COLO829 (cell line): ENCODE data around the gene KIT.

Experiments
- DNase-seq: peaks from one replicate; pipeline ENCODE4 v3.0.0; 2012; ENCODE audit warnings: low spot score

The KIT gene

DNA sequence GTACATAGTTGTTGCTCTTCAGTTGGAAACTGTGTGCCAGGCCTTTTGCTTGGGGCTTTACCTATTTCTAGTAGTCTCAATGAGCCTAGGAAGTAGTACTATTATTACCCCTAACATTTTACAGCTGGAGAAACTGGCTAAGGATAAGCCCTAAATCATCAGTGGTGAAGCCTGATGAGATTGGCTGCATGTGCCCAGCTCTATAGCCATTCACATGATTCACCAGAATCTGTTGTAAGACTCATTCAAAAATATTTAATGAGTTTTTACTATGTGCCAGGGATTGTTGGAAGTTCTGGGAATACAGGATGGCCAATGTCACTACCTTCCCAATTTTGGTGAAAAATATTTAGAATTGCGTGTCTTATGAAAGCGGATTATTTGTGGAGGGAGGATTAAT, 2.8 kb downstream of the KIT start:
- no peak for DNase-seq

DNA sequence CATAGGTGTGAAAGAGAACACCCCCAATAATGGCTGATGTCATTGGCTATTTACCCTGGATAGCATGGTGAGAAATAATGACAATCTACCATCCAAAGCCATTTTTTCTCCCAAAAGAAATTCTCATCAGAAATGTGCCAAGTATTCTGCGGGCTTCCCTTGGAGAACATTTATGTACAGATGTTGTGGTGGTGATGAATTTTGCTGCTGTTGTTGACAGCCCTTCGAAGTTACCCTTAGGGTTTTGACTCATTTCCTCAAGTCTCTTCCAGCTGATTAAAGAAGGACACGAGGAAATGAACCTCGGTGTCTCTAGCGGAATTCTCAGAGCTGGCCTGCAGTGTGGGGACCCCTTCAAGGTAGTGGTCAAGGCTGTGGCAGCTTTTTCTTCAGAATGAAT, 3.4 kb downstream of the KIT start:
- peak; percentile 56 for DNase-seq

DNA sequence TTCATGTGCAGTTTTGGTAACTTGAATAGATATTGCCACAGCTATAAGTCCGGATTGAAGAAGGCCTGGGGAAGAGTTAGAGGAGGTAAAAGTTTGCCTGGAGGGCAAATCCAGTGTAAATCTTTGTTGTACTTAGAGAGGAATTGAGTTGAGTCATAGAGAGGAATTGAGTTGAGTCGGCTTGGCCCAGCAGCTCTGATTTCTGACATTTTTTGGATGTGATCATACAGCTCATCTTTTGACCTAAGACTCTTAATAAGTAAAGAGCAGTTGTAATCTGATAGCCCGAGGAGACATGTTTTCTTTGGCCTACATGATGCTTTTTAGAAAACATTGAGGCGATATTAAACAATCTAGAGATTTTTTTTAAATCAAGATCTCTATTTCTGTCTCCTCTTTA, 3.9 kb downstream of the KIT start:
- DNase-seq, result peak; percentile 78

DNA sequence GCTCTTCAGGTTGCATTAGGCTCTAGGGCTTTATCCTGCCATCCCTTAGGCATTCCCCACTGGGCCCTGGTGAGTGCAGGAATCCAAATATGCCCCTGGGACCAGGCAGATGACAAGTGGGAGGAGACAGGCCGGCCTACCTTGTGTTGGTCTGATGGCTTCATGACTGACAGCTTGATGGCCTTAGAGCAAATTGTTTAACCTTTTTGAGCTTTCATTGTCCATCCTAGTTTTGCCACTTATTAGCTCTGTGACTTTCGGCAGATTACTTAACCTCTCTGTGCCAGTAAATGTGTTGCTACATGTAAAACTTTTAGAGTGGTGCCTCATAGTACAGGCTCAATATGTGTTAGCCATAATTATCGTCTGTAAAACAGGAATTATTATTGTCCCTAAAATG, 4.4 kb downstream of the KIT start:
- DNase-seq, result no peak

DNA sequence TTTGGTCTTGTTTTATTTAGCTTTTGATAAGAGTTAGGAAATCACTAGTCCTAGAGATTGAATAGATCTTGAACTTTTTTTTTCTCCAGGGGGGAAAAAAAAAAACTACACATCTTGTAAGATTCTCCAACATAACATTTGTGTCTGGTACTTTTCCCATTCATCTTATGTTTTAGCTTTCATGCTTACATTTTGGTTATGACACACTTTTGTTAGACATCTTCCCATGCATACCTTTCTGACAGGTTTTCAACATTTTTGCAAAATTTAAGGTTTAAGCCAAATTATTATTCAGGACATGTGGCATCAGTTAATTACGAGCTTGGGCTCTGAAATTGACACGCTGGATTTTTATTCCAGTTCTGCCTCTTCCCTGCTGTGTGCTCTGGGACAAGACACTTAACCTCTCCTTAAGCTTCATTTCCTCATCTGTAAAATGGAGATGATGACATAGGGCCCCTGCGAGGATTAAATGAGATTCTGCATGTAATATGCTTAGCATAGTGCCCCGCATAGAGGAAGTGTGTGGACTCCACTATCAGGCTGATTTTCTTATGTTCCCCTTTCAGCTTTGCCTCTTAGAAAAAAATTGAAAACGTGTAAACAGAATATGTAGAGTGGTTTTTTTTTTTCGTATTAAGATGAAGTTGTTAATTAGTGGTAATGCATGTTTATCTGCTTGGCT, 5.3 kb downstream of the KIT start:
- DNase-seq, result no peak

DNA sequence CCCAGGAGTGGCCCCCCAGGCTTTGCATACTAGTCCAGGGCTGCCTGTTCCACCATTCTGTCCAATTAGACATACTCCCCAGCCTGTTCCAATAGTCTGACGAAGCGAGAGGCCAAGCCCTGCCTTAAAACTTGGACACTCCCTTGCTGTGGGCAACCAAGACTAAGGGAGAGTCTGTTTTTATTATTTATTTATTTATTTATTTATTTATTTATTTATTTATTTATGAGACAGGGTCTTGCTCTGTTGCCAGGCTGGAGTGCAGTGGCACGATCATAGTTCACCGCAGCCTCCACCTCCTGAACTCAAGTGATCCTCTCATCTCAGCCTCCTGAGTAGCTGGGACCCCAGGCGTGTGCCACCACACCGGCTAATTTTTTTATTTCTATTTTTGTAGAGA, 6.6 kb downstream of the KIT start:
- DNase-seq, result no peak

DNA sequence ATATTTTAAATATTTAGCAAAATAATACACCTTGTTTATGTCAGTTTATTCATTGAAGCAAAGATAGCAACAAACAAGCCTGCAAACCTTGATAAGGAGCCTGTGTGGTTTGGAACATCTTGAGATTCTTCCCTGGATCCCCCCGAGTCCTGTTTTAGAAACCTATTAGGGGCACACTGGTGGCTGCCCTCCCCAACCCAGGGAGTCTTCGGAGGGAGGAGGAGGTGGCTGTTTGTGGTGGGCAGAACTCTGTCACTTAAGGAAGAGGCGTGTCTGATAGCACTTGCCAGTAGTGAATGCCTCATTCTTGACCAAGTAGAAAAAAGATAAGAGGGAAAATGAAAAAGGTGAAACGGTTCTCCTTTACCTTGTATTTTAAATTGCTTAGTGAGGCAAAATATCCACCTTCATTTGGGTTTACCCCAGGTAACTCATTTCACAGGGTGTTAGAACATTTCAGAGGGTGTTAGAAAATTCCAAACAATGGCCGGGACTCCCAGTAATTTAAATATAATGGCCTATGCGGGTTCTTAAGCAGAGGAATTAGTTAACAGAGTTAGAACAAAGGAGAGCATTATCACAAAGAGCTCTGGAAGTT, 10.4 kb downstream of the KIT start:
- no peak for DNase-seq

DNA sequence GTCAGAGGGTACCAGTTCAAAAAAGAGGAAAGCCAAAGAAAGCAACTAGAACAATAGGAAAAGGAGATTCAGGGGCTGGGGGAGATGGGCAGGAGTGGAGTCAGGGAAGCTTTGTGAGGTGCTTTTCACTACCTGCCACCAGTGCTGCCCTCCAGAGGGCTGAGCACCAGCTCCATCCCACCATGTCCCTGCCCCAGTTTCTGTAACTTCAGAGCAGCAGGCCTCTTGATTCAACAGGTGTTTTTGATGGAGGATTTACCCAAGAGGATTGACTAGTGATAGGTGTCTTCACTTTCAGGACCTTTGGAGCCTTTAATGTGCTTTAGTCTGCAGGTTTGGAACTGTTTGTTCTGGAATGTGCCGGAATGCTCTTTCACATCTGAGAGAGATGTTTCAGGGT, 12.1 kb downstream of the KIT start:
- no peak for DNase-seq

DNA sequence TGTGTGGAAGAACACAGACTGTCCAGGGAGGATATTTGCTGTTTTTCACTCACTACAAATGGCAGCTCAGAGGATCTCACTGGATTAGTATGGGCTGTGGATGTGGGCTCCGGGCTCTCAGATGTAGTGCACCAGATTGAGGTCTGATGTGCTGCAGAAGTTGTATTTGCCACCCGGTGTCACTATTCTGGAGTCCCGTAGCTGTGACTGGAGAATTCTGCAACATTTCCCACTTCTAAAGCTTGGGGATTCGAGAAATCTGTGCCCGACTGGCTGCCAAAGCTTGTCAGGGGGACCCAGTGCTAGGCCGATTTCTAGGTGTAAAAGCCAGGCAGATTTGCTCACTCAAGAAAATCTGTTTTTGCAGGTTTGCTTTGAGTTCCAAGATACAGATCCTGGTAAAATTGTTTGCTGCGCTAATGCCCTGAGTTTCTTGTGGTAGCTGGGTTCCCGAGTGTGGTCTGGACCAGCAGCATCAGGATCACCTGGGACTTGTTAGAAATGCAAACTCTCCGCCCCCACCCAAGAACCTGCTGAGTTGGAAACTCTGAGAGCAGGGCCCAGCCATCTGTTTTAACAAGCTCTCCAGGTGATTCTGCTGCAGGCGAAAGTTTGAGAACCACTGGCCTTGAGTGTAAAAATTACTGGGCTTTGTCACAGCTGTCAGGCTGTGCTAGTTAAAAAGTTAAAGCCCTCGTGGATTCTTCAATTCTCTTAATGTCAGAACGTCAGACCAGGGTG, 18.1 kb downstream of the KIT start:
- DNase-seq, result no peak

DNA sequence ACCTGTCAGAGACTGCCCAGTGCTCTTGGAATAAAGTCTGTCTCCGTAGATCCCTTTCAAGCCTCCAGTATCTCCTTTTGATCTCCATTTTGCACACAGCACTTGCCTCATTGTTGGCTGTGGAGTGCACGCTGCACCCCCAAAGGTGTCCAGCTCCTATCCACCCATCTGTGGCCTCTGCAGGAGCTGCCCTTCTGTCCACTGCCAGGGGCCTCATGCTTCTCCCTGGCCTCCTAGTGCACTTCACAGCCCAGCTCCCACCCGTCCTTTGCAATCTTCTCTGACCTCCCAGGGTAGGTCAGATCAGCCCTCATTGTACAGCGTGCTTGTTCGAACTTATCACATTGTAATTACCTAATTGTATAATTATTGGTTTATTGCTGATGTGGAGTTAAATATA, 18.9 kb downstream of the KIT start:
- no peak for DNase-seq

DNA sequence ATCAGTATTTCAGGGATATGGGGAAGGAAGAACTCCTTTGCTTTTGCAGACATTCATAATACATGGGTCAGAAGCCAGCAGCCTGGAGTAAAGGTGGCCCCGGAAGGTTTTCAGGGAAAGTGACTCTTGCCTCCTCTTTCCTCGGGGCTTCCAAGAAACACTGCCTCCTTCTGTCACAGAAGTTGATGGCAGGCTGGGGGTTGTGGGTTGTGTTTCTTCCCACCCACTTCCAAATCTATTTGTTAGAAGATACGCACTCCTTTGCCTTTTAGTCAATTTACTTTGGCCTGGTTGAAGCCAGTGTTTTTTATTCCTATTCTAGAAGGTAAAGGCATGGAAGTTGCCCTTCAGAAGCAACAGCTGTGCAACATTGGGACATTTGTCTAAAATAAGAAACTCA, 19.7 kb downstream of the KIT start:
- no peak for DNase-seq

DNA sequence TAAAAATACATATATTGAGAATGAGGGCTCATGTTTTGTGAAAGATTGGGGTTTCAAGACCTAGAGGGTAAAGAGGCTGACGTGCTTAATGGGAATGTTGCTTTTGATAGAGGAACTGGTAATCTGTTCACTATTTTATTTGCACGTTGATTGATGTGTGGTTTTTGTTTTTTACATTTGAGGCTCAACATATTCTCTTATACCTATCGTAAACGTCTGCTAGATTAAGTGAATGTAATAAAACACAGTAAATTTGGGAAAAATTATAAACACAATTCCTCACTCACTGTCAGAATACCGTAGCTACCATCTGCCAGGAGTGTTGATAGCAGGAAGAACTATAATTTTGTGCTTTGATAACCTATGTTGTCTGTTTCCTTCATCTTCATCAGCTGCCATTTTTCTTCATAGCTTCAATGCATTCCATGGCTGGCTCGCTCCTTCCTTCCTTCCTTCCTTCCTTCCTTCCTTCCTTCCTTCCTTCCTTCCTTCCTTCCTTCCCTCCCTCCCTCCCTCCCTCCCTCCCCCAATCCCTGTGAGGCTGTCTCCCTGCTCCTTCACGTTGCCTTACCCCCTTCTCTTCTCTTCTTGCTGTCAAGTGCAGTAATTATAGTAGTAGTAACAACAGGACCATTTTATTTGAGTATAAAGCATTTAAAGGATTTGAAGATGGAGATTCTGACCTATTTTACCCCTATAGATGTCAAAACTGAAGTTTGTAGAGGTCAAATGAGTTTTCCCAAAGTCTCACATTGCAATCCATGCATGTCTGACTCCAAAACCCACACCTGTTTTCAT, 20.3 kb downstream of the KIT start:
- DNase-seq, result no peak

DNA sequence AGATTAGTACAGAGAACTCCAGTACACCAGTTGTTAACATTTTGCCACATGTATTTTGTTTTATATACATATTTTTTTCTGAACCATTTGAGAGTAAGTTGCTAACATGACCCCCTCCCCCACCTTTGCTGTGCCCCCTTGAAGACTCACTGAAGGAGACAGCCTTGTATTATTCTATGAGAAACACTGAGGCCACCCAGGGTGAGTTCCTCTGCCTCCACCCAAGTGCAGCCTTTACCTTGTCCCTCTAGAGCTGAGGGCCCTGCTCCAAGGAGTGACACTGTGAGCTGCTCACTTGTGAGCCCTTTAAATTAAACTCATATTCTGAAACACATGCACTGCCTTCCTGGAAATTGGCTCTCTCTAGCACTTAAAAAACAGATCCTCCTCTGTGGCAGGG, 21.1 kb downstream of the KIT start:
- DNase-seq, result no peak

DNA sequence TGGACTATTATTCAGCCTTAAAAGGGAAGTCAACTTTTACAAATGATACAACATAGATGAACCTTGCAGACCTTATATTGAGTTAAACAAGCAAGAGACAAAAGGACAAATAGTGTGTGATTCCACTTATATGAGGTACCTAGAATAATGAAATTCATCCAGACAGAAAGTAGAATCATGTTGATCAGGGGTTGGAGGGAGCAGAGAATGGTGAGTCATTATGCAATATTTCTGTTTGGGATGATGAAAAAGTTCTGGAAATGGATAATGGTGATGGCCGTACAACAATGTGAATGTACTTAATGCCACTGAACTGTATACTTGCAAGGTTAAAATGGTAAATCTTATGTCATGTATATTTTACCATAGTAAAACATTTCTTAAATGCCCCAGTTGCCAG, 22.1 kb downstream of the KIT start:
- DNase-seq, result no peak

DNA sequence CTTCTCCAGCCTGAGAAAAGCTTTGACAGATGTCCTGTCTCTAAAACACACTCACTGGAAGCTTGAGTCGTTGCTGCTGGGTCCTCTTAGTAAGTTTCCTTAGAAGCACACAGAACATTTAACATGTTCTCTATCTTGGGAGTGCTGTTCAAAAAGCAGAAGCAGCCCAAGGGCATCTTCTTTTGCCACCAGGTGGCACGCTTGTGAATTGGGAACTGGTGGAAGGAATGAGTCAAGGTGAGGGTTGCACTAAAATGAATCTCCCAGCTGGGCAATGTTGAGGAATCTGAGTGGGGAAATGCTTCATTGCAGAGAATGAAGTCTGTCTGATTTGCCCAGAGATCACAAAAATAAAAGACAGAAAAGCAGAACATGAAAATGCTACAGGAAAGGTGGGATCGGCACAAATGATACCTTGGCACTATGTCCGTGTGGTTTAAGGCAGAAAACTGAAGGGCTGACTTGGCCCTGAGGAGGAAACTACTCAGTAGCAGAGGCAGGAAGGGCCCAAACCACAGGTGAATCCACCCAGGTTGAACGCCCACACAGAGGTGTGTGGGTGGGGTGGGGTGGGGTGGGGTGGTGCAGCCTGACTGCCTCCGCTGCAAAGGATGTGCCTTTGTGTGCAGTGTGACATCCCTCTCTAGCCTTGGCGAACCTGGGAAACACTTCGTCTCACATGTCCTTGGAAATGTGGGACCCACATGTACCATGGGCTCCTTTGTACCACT, 26.0 kb downstream of the KIT start:
- DNase-seq, result peak; percentile 20

DNA sequence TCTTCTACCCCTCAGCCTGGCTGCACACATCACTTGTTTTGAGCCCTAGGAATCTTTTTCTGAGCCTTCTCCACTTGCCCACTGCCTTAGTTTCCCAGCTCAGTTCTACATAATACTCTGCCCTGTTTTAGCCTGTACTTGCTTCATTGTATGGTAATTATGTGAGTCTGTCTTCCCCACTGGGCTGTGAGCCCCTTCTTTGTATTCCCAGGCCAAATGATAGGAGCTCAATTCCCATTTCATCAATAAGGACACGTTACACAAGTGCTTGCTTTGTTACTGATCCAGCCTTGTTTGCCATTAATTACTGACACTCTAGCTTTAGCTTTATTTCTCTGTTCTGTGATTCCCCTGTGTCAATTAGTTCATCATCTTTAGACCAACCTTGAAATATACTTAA, 28.1 kb downstream of the KIT start:
- no peak for DNase-seq

DNA sequence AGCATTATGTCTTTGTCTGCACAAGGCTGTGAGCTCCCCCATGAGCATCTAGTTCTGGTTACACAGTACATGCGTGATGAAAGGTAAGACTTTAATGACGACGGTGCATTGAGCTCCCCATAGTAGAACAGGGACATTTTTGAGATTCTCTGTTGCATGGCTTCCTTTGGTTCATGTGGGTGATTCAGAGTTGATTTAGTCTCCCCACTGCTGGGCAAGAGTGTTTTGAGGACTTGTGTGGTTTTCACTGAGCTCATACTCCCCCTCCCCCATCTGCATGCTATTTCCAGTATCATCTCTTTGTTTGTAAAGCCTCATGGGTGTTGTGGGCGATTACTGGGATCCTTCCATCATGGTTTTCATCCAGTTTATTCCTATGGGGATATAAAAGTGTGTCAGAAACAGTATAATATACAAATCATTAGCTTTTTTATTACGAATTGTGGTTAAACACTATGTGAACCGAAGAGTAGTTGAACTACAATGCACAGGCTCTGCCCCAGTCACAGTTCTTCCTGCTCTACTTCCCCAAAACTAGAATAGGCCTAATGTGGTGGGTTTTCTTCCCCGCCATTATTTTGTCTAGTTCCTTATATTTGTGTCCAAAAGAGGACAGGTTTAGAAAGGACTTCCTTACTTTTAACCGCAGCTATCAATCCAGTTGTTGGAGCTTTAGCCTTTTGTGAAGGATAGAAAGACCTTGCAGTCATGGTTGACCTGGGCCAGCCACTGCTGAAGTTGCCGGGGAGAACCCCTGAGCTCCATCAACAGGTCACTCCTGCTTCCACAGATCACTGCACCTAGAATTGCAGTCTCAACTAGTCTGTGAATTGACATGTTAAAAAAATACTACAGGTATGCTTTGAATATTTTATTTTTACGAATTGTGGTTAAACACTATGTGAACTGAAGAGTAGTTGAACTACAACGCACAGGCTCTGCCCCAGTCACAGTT, 30.4 kb downstream of the KIT start:
- DNase-seq, result no peak

DNA sequence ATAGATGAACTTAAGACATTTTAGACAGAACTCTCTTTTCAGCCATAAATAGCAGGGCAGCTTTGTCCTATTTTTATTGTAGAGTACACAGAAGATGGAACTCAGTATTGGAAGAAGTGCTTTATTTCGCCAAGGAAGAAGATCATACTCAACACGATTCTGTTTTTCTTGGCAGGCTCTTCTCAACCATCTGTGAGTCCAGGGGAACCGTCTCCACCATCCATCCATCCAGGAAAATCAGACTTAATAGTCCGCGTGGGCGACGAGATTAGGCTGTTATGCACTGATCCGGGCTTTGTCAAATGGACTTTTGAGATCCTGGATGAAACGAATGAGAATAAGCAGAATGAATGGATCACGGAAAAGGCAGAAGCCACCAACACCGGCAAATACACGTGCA, 37.6 kb downstream of the KIT start:
- no peak for DNase-seq

DNA sequence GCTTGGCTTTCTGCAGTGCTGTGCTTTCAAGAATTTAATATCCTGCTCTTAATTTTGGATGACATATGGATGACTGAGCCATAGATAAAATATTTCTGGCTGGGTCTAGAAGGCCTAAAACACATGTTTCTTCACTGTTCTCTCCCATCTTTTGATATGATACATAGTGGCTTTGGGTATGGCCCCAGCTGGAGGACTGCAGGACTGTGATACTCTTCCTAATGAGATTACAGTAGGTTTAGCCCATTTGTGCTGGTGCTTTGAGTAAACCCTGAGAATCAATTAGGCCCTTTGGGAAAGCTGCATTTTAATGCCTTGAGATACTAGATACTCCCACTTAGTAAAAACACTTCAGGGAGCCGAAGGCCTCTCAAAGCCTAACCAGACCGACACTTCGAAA, 38.0 kb downstream of the KIT start:
- DNase-seq, result no peak

DNA sequence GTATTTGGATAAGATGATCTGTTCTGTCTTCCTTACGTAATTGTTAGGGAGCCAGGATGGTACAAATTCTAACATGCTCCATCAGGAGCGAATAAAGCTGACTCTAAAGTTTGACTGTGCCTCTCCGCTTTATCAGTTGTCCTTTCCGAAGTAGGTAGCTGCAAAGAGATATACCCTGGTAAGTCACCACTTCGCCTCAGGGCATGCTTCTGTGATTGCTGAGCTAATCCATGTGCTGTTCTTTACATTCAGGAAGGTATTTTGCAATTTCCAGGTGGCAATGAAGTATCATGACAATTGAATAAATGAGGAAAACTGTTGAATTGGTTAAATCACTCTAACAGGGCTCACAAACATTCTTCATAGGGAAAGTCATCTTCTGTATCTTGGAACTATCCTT, 38.9 kb downstream of the KIT start:
- no peak for DNase-seq

DNA sequence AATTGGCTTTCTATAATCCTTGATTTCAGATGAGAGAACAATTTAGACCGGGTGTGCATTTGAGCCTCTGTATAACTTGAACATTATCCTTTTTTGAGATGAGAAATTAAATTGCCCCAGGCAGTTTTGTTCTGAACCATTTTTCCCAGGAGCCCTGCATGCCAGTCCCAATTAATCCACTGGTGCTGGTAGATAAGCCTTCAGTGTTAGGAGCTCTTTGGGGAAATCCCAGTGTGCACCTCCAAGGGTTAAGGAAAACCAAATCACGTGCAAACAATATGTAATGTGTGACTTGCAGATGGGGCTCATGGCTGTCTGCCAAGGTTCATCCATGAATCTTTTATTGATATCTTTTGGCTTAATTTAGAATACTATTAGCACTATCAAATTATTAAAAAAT, 43.2 kb downstream of the KIT start:
- no peak for DNase-seq
